ENCODE results near the gene ORC5.
"Not testable (repeated sequence)": the region's sequence is repeated elsewhere in the genome, so short reads cannot be mapped to it uniquely, and the experiment has no call there.

ORC5 gene

DNA sequence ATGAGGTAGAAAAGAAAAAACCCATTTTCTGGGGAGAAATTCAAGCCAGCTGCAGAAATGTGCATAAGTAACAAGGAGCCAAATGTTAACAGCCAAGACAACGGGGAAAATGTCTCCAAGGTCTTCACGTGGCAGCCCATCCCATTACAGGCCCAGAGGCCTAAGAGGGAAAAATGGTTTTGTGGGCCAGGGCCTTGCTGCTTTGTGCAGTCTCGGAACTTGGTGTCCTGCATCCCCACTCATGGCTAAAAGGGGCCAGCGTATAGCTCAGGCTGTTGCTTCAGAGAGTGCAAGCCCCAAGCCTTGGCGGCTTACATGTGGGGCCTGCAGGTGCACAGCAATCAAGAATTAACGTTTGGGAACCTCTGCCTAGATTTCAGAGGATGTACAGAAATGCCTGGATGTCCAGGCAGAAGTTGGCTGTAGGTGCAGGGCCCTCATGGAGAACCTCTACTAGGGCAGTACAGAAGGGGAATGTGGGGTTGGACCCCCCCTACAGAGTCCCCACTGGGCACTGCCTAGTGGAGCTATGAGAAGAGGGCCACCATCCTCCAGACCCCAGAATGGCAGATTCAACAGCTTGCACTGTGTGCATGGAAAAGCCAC is 9.0 kb downstream of the ORC5 start:
- DNase-seq (ENCODE audit: low read depth, low spot score) = no peak
- no peak overlapping the region for H3K4me3 ChIP-seq (ENCODE audit: low read length)

DNA sequence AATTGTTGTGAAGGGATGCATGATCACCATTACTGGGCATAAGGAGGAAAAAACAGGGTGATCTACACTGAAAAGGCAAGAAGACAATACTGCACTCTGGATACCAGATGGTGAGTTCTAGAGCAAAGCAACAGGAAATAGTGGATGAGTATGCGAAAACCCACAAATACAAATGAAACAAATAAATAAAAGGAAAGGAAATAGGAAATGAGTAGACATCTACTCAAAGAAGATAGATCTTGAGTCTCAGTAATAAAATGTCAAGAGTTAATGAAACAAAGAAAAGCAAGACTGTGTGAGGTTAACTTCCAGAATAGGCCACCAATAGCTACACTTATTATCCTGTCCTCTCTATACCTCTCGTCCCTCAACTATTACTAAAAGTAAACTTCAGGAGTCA is 11.7 kb downstream of the ORC5 start:
- DNase-seq (ENCODE audit: low read depth, low spot score) = peak; percentile 39

DNA sequence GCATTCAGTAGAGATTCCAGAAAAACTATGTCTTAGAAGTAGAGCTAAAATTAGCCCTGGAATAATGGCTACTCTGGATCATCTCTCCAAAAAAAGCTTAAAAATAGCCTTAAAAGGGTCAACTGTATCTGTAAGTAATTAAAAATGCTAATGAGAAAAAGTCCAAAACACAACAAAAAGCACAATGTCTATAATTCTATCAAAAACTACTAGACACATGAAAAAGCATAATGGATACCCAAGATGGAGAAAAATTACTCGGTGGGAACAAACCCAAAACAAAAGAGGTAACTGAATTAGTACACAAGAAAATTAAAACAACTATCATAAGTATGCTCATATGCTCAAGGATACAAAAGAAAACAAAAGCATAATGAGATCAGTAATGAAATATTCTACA is 15.4 kb downstream of the ORC5 start:
- DNase-seq (ENCODE audit: low read depth, low spot score) = no peak
- no peak overlapping the region for H3K4me3 ChIP-seq (ENCODE audit: low read length)

More for the DNA sequence above, 11.7 kb downstream of the ORC5 start:
- no peak overlapping the region for H3K4me3 ChIP-seq (ENCODE audit: low read length)

DNA sequence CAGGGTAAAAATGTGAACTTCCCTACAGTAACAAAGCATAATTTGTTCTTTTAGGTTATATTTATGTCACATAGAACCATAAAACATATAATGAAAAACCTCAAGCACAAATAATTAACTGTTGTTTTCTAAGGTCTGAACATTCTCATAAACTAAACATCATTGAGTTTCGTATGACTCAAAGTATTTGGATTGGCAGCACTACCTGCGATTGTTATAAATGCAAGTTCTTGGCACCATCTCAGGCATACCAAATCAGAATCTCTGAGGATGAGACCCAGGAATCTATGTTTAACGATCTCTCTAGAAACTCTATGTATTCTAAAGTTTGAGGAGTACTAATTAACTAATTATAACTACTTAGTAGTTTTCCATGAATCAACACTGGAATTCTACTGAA is 22.5 kb downstream of the ORC5 start:
- H3K4me3 ChIP-seq (ENCODE audit: low read length) = no peak overlapping the region
- no peak for DNase-seq (ENCODE audit: low read depth, low spot score)

DNA sequence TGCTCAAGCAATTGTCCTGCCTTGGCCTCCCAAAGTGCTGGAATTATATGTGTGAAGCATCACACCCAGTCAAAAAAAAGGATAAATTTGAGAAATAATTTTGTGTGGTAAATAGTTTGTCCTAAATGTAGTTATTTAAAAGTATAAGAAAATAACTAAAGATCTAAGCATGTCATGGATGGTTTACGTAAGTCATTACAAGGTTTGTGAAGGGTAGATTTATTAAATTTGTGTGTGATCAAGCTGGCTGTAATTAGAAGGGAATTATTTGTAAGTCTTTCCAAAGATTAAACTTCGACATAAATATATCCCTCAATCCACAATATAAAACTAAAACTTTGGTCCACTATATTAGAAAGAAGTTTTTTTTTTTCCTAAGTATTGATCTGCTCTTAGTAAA is 28.6 kb downstream of the ORC5 start:
- no peak overlapping the region for H3K4me3 ChIP-seq (ENCODE audit: low read length)
- DNase-seq (ENCODE audit: low read depth, low spot score) = no peak

DNA sequence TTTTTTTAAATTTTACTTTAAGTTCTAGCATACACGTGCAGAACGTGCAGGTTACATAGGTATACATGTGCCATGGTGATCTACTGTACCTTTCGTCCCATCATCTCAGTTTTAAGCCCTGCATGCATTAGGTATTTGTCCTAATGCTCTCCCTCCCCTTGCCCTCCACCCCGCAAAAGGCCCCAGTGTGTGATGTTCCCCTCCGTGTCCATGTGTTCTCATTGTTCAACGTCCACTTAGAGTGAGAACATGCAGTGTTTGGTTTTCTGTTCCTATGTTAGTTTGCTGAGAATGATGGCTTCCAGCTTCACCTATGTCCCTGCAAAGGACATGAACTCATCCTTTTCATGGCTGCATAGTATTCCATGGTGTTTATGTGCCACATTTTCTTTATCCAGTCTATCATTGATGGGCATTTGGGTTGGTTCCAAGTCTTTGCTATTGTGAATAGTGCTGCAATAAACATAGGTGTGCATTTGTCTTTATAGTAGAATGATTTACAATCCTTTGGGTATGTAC is 30.2 kb downstream of the ORC5 start:
- DNase-seq (ENCODE audit: low read depth, low spot score); H3K4me3 ChIP-seq (ENCODE audit: low read length): not testable (repeated sequence)

DNA sequence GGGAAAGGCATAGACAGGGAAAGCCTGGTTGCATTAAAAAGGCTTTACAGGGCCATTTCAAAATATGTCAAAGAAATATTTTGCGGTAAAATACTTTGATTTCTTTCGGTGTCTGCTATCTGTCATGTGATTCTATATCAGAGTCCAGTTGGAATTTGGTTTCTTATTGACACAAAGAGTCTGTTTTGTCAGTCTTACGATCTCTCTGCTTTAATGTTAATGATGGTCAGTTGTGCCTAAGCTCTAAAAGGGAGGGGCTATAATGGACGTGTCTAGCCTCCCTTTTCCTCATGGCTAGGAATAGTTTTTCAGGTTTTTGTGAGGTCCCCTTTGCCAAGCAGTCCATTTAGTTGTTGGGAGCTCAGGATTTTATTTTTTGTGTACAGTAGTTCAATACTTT is 31.5 kb downstream of the ORC5 start:
- no peak for DNase-seq (ENCODE audit: low read depth, low spot score)
- H3K4me3 ChIP-seq (ENCODE audit: low read length) = no peak overlapping the region

DNA sequence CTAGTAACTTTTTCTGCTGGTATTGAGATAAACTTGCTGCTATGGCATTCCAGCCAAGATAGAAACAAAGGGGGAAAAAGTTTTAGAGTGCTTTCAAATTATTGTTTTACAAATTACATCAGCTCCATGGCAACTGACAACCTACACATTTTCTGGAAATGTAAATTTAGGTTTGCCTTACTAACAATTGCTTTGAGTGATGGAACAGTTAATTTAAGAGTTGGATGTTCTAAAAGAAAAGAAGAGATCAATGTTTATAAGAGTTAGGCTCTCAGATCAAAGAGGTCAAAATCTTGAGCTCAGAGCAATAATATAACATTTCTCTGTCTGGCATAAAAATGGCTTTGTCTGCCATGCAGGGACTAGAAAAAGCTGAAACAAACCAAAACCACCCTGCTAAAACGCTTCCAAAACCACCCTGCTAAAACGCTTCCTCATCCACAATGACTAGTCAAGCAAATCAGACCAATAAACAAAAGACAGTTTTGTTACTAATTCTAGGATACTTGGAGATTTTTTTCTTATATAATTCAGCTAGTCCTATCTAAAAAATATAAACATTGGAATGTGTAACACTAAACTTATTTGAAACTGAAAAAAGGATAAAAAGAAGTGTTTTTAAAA is 32.3 kb downstream of the ORC5 start:
- DNase-seq (ENCODE audit: low read depth, low spot score) = no peak
- no peak overlapping the region for H3K4me3 ChIP-seq (ENCODE audit: low read length)

DNA sequence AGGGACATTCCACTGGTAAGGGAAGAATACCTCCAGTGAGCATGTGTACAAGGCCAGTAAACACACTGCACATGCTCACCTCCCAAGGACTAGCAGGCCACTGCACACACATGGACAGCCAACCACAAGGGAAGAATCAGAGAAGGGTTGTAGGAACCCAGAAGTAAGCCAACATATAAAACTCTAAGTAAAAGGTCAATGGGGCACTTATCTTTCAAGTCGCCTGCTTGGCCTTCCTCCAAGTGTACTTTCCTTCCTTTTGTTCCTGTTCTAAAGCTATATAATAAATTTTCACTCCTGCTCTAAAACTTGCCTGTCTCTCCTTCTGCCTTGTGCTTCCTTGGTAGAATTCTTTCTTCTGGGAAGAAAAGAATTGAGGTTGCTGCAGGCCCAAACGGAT is 33.0 kb downstream of the ORC5 start:
- DNase-seq (ENCODE audit: low read depth, low spot score) = no peak
- H3K4me3 ChIP-seq (ENCODE audit: low read length) = no peak overlapping the region

DNA sequence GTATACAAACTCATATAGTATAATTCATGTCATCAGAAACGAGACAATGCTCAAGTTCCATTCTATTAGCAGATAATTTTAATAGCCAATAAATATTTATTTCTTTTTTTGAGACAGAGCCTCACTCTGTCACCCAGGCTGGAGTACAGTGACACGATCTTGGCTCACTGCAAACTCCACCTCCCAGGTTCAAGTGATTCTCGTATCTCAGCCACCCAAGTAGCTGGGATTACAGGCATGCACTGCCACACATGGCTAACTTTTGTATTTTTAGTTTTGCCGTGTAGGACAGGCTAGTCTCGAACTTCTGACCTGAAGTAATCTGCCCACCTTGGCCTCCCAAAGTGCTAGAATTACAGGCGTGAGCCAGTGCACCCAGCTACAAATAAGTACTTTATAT is 45.7 kb downstream of the ORC5 start:
- DNase-seq (ENCODE audit: low read depth, low spot score) = no peak
- no peak overlapping the region for H3K4me3 ChIP-seq (ENCODE audit: low read length)

DNA sequence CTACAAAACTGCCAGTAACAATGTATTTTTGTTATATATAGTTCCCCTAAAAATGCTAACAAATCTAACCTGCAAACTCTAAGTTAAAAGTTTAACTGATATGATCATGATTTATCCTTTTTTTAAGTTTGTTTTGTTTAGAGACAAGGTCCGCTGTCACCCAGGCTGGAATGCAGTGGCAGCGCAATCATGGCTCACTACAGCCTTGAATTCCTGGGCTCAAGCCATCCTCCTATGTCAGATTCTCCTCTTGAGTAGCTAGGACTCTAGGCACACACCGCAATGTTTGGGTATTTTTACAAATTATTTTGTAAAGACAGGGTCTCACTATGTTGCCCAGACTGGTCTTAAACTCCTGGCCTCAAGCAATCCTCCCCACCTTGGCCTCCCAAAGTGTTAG is 46.6 kb downstream of the ORC5 start:
- no peak overlapping the region for H3K4me3 ChIP-seq (ENCODE audit: low read length)

DNA sequence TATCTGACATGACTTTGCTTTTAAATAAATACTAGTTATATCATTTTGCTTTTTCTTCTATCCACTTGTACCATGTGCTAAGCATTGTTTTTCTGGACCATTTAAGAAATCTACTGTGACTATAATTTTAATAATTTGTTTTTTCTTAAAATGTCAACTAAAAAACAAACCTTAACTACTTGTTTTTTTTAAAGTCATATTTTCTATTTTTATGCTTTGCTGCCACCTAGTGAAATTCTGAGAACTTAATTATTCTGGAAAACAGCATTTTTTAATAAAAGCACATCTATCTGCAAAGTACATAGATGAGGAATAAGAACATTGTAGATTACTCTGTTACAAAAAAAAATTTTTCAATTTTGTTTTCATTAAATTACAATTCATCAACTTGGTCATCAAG is 47.4 kb downstream of the ORC5 start:
- DNase-seq (ENCODE audit: low read depth, low spot score) = peak; percentile 9
- H3K4me3 ChIP-seq (ENCODE audit: low read length) = no peak overlapping the region

More for the DNA sequence above, 46.6 kb downstream of the ORC5 start:
- no peak for DNase-seq (ENCODE audit: low read depth, low spot score)

DNA sequence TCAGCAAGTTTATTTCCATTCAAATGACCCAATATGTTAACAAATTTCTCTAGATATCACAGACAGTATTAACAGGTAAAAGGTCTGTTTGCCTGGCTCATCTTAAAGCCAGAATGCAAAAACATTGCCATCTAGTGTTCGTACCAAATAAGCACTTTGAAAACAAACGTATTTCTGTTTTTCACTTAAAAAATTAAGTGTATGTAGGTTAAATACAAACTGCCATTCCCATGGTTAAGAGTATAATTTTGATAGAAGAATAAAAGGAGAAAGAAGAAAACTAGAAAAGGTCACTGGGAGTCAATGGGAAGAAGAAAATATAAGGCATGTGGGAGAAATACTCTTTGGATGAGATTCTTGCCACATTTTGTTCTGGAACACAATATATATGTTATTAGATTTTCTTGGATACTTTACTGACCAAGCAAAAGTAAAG is 51.0 kb downstream of the ORC5 start:
- DNase-seq (ENCODE audit: low read depth, low spot score) = peak; percentile 32
- H3K4me3 ChIP-seq (ENCODE audit: low read length) = no peak overlapping the region

DNA sequence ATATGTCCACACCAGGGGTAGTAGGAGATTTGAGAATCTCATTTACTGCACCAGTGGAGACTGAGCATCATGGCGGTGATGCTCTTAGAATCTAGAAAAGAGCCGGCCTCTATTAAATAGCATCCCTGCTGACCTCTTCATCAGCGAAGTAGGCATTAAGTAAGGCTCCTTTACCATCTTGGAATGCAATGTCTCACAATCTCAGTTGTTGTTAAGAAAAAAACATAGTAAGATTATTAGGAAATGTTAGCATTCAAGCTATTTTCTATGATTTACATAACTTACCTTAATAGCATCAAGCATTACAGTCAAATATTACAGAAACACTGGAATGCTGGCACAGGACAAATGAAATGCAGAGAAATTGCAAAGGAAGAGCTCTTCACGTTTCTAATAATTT is 54.5 kb downstream of the ORC5 start:
- H3K4me3 ChIP-seq (ENCODE audit: low read length) = no peak overlapping the region

DNA sequence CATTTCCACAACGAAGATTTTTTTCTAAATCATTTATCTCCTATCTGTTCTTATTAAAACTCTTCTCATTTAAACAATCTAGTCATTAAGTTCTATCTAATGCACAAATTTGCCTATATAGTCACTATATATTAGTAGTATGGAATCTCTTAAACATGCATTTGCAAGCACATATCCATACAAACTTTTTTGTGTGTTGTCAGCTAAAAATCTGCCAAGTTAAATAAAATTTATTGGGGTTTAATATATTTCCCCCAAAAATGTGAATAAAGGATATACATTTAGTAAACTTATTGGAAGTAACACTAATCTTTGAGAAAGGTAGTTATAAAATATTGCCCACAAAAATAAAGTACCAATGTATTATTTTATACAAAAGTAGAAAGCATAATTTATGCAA is 55.3 kb downstream of the ORC5 start:
- no peak for DNase-seq (ENCODE audit: low read depth, low spot score)
- no peak overlapping the region for H3K4me3 ChIP-seq (ENCODE audit: low read length)

More for the DNA sequence above, 54.5 kb downstream of the ORC5 start:
- no peak for DNase-seq (ENCODE audit: low read depth, low spot score)

DNA sequence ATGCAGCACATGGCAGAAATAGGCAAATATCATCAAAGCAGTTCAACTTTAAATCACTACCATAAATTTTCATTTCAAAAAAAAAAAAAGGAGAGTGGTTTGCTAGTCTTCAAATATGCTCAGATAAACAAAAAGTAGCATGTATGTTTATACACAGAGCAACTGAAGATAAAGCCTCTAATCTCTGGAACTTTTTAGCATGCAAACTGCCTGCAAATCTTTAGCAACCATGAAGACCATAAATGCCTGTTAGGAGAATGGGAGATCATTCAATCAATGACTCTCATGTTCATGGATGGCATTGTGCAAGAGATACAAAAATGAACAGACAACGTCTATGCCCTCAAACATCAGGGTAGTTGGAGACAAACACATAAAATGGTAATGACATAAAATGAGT is 57.3 kb downstream of the ORC5 start:
- no peak for DNase-seq (ENCODE audit: low read depth, low spot score)
- H3K4me3 ChIP-seq (ENCODE audit: low read length) = no peak overlapping the region

DNA sequence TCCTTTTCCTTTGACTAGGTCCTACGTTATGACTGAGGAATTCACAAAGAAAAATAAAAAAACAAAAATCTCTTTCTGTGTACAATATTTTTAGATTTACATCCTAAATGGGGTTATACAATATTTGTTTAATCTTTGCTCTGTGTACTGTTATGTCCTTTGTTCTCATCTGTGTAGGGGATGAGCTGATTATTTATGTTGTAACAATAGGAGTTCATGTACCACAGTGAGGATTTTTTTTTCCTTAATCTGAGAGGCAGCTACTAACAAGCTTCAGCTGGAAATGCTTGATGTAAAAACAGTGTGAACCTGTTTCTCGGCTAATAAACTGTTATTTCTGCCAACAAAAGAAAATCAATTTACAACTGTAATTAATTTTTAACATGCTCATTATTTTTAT is 58.0 kb downstream of the ORC5 start:
- H3K4me3 ChIP-seq (ENCODE audit: low read length) = no peak overlapping the region
- no peak for DNase-seq (ENCODE audit: low read depth, low spot score)

DNA sequence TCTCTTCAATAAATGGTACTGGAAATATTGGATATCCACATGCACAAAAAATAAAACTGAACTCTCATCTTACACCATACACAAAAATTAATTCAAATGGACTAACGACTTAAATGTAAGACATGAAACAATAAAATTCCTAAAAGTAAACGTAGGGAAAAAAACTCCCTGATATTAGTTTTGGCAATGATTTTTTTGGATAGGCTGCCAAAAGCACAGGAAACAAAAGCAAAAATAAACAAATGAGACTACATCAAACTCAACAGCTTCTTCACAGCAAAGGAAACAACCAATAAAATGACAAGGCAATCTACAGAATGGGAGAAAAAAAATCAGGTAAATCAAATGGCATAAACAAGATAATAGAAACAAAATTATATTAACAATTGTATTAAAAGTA is 65.7 kb downstream of the ORC5 start:
- no peak overlapping the region for H3K4me3 ChIP-seq (ENCODE audit: low read length)
- DNase-seq (ENCODE audit: low read depth, low spot score) = no peak

DNA sequence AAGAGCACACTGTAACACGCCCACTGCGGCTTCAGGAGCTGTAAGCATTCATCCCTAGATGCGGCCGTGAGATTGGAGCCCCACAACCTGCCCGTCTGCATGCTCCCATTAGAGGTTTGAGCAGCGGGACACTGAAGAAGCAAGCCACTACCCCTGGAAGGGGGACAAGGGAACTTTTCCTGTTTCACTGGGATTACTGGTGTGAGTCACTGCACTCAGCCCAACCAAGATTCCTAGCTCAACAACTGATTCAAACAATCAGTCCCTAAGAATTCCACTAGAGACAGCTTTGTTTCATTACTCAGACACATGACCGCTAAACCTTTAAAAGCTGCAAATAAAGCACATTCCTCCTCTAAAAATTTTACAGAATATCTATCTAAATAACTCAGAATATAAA is 69.8 kb downstream of the ORC5 start:
- DNase-seq (ENCODE audit: low read depth, low spot score) = no peak
- no peak overlapping the region for H3K4me3 ChIP-seq (ENCODE audit: low read length)

DNA sequence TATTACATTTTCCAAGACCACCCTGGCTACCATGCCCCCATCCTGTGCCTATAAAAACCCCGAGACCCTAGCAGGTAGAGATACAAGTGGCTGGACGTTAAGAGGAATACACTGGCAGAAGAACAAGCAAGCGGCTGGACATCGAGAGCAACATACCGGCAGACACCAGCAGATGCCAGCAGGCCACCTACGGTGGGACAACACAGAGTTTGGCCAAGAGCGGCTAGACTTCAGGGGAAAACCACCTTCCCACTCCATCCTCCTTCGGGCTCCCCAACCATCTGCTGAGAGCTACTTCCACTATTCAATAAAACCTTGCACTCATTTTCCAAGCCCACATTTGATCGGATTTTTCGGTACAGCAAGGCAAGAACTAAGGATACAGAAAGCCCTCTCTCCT is 70.3 kb downstream of the ORC5 start:
- DNase-seq (ENCODE audit: low read depth, low spot score) = no peak

DNA sequence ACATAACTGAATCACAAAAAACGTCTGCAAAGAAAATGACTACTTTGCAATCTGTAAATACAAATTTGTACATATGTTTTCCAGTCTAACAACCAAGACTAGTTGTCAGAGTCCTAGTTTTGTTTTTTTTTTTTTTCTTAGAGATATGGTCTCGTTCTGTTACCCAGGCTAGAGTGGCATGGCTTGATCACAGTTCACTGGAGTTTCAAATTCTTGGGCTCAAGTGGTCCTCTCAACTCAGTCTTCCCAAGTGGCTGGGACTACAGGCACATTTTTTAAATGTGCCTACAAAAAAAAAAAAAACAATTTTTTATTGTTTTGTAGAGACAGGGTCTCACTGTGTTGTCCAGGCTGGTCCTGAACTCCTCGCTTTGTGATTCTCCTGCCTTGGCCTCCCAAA is 70.8 kb downstream of the ORC5 start:
- no peak overlapping the region for H3K4me3 ChIP-seq (ENCODE audit: low read length)
- DNase-seq (ENCODE audit: low read depth, low spot score) = no peak

More for the DNA sequence above, 70.3 kb downstream of the ORC5 start:
- H3K4me3 ChIP-seq (ENCODE audit: low read length) = no peak overlapping the region

Data from Jurkat, Clone E6-1 (cell line).